Measurements from ENCODE around the gene NEUROD6. TPM values are rescaled to one million over a fixed set of nuclear protein-coding genes. Genes with fewer than 3 reads are reported as not detected.

The NEUROD6 gene
- total RNA-seq, result not detected in 2 replicates

GRCh38 chr7:31340603-31341002 is at the start of gene NEUROD6:
Gene NEUROD6 (minus strand): TSS chr7:31340726. CDS start chr7:31339268, 1,458 bp downstream.

Other genes starting within 250 kb of the NEUROD6 start
- not detected in 2 replicates for gene ITPRID1, start 173.4 kb upstream of the NEUROD6 start, total RNA-seq